Measurements from ENCODE around the gene DLG5. TPM values are rescaled to one million over a fixed set of nuclear protein-coding genes. Genes with fewer than 3 reads are reported as not detected.
A peak's percentile ranks its signal among the peaks of the same experiment; 100 is the strongest.

The DLG5 gene
- total and polyA plus RNA-seq, 5 donors, result 6.6 to 14.3 (median 11.9) TPM

- Histone ChIP-seq H3K4me1 (ENCODE audit: control insufficient read depth, insufficient read depth, low read length) (peaks cover 11% of the 10 kb centered on the region), H3K4me3 (ENCODE audit: low read length) (no peak overlapping the region), H3K27me3 (ENCODE audit: control insufficient read depth, insufficient read depth) (no peaks in the 10 kb centered on the region), H3K9me3 (ENCODE audit: control insufficient read depth, low read length) (no peaks in the 10 kb centered on the region), H3K27ac (ENCODE audit: low read length) (no peak overlapping the region)
- DNase-seq, result no peak
- ATAC-seq, result peak; percentile 20 to 59
- 51% methylated on average over 6 of the region's 6 CpGs for WGBS
- intact Hi-C loops (cut with DNase I), result no loop called here
Measured at GRCh38 chr10:77901743-77902142, 24.8 kb downstream of the DLG5 start.

- no peaks in the 10 kb centered on the region for H3K9me3 ChIP-seq (ENCODE audit: control insufficient read depth, low read length)
- no peaks in the 10 kb centered on the region for H3K27me3 ChIP-seq (ENCODE audit: control insufficient read depth, insufficient read depth)
- intact Hi-C loops (cut with DNase I), result no loop called here
- WGBS, result 47% methylated on average over 4 of the region's 4 CpGs
- H3K4me1 ChIP-seq (ENCODE audit: control insufficient read depth, insufficient read depth, low read length), result peaks cover 11% of the 10 kb centered on the region
- H3K27ac ChIP-seq (ENCODE audit: low read length), result no peak overlapping the region
- ATAC-seq (no peak), DNase-seq (no peak)
- H3K4me3 ChIP-seq (ENCODE audit: low read length), result no peak overlapping the region
Measured at GRCh38 chr10:77899690-77900089, 26.9 kb downstream of the DLG5 start.

- H3K4me3 ChIP-seq (ENCODE audit: low read length), result no peak overlapping the region
- no peaks in the 10 kb centered on the region for H3K9me3 ChIP-seq (ENCODE audit: control insufficient read depth, low read length)
- peaks cover 11% of the 10 kb centered on the region for H3K4me1 ChIP-seq (ENCODE audit: control insufficient read depth, insufficient read depth, low read length)
- no peaks in the 10 kb centered on the region for H3K27me3 ChIP-seq (ENCODE audit: control insufficient read depth, insufficient read depth)
- ATAC-seq (peak; percentile 40 to 41), DNase-seq (no peak)
- intact Hi-C loops (cut with DNase I), result no loop called here
- H3K27ac ChIP-seq (ENCODE audit: low read length), result no peak overlapping the region
- WGBS, result 62% methylated on average over 4 of the region's 4 CpGs
Measured at GRCh38 chr10:77899080-77899477, 27.5 kb downstream of the DLG5 start.

GRCh38 chr10:77898323-77899079, 28.1 kb downstream of the DLG5 start:
- Histone ChIP-seq H3K9me3 (ENCODE audit: control insufficient read depth, low read length) (no peaks in the 10 kb centered on the region), H3K27me3 (ENCODE audit: control insufficient read depth, insufficient read depth) (no peaks in the 10 kb centered on the region), H3K4me3 (ENCODE audit: low read length) (no peak overlapping the region), H3K27ac (ENCODE audit: low read length) (no peak overlapping the region), H3K4me1 (ENCODE audit: control insufficient read depth, insufficient read depth, low read length) (peaks cover 11% of the 10 kb centered on the region)
- ATAC-seq (peak; percentile 48 to 53), DNase-seq (peak in 1 of 3 donors; percentile 61)
- 52% methylated on average over 19 of the region's 19 CpGs for WGBS
- intact Hi-C loops (cut with DNase I), result no loop called here

DNA sequence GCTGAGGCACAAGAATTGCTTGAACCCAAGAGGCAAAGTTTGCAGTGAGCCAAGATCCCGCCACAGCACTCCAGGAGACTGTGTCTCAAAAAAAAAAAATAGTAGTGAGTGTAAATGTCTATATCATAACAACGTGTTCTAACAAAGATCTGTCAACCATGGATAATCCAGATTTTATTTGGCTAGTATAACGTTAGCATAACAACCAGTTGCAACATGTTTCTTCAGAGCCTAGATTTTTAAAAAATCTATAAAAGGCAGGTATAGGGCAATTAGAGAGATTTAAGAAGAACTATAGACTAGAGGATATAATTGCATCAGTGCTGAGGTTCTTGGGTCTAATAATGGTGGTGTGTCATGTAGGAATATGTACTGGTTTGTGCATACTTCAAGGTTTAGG, 30.5 kb downstream of the DLG5 start:
- DNase-seq, result no peak
- no peaks in the 10 kb centered on the region for H3K9me3 ChIP-seq (ENCODE audit: control insufficient read depth, low read length)
- intact Hi-C loops (cut with DNase I), result no loop called here
- no peak overlapping the region for H3K27ac ChIP-seq (ENCODE audit: low read length)
- 87% methylated on average over 3 of the region's 3 CpGs for WGBS
- peaks cover 11% of the 10 kb centered on the region for H3K4me1 ChIP-seq (ENCODE audit: control insufficient read depth, insufficient read depth, low read length)
- no peaks in the 10 kb centered on the region for H3K27me3 ChIP-seq (ENCODE audit: control insufficient read depth, insufficient read depth)
- H3K4me3 ChIP-seq (ENCODE audit: low read length), result no peak overlapping the region
- no peak for ATAC-seq

- intact Hi-C loops (cut with DNase I), result no loop called here
- Histone ChIP-seq H3K4me1 (ENCODE audit: control insufficient read depth, insufficient read depth, low read length) (peaks cover 6% of the 10 kb centered on the region), H3K9me3 (ENCODE audit: control insufficient read depth, low read length) (no peaks in the 10 kb centered on the region), H3K27me3 (ENCODE audit: control insufficient read depth, insufficient read depth) (no peaks in the 10 kb centered on the region), H3K27ac (ENCODE audit: low read length) (no peak overlapping the region), H3K4me3 (ENCODE audit: low read length) (no peak overlapping the region)
- WGBS, result 78% methylated on average over 3 of the region's 3 CpGs
- ATAC-seq (no peak), DNase-seq (no peak)
Measured at GRCh38 chr10:77894058-77894457, 32.5 kb downstream of the DLG5 start.

DNA sequence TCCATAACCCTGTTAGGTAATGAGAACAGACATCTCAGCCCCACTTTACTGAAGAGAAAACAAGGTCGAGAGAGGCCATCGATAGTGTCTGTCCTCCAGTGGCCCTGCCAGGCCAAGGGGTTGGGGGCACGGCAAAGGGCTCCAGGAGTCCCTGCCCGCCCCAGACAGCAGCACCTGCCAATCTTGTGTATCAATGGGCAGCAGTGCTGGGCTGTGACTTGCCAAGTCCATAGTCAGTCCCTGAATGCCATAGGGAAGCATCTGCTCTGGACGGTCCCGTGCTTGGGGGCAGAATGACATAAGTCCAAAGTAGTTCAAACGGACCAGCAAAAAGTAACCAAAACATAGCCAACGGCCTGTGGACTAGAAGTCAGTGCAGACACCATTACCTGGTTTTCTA, 33.2 kb downstream of the DLG5 start:
- 89% methylated on average over 8 of the region's 8 CpGs for WGBS
- peaks cover 4% of the 10 kb centered on the region for H3K4me1 ChIP-seq (ENCODE audit: control insufficient read depth, insufficient read depth, low read length)
- H3K27ac ChIP-seq (ENCODE audit: low read length), result no peak overlapping the region
- H3K4me3 ChIP-seq (ENCODE audit: low read length), result no peak overlapping the region
- no peaks in the 10 kb centered on the region for H3K27me3 ChIP-seq (ENCODE audit: control insufficient read depth, insufficient read depth)
- H3K9me3 ChIP-seq (ENCODE audit: control insufficient read depth, low read length), result no peaks in the 10 kb centered on the region
- intact Hi-C loops (cut with DNase I), result no loop called here
- ATAC-seq, result no peak
- DNase-seq, result no peak

GRCh38 chr10:77892761-77893160, 33.8 kb downstream of the DLG5 start:
- intact Hi-C loops (cut with DNase I), result no loop called here
- H3K27ac ChIP-seq (ENCODE audit: low read length), result no peak overlapping the region
- no peak overlapping the region for H3K4me3 ChIP-seq (ENCODE audit: low read length)
- H3K27me3 ChIP-seq (ENCODE audit: control insufficient read depth, insufficient read depth), result no peaks in the 10 kb centered on the region
- H3K9me3 ChIP-seq (ENCODE audit: control insufficient read depth, low read length), result no peaks in the 10 kb centered on the region
- no peak for DNase-seq
- ATAC-seq, result no peak
- peaks cover 9% of the 10 kb centered on the region for H3K4me1 ChIP-seq (ENCODE audit: control insufficient read depth, insufficient read depth, low read length)
- 80% methylated on average over 5 of the region's 5 CpGs for WGBS

- no peak overlapping the region for H3K27ac ChIP-seq (ENCODE audit: low read length)
- DNase-seq (no peak), ATAC-seq (no peak)
- H3K4me1 ChIP-seq (ENCODE audit: control insufficient read depth, insufficient read depth, low read length), result peaks cover 11% of the 10 kb centered on the region
- H3K9me3 ChIP-seq (ENCODE audit: control insufficient read depth, low read length), result no peaks in the 10 kb centered on the region
- no peak overlapping the region for H3K4me3 ChIP-seq (ENCODE audit: low read length)
- WGBS, result 65% methylated on average over 8 of the region's 8 CpGs
- intact Hi-C loops (cut with DNase I), result no loop called here
- no peaks in the 10 kb centered on the region for H3K27me3 ChIP-seq (ENCODE audit: control insufficient read depth, insufficient read depth)
Measured at GRCh38 chr10:77892021-77892739, 34.4 kb downstream of the DLG5 start.

- Histone ChIP-seq H3K27ac (ENCODE audit: low read length) (no peak overlapping the region), H3K27me3 (ENCODE audit: control insufficient read depth, insufficient read depth) (no peaks in the 10 kb centered on the region), H3K9me3 (ENCODE audit: control insufficient read depth, low read length) (no peaks in the 10 kb centered on the region), H3K4me1 (ENCODE audit: control insufficient read depth, insufficient read depth, low read length) (peaks cover 14% of the 10 kb centered on the region), H3K4me3 (ENCODE audit: low read length) (no peak overlapping the region)
- intact Hi-C loops (cut with DNase I), result no loop called here
- ATAC-seq (no peak), DNase-seq (no peak)
- WGBS, result 85% methylated on average over 7 of the region's 7 CpGs
Measured at GRCh38 chr10:77890097-77890496, 36.5 kb downstream of the DLG5 start.

- ATAC-seq (peak; percentile 45 to 62), DNase-seq (peak in 2 of 3 donors; percentile 59 to 64)
- H3K4me1 ChIP-seq (ENCODE audit: control insufficient read depth, insufficient read depth, low read length), result peaks cover 14% of the 10 kb centered on the region
- intact Hi-C loops (cut with DNase I), result no loop called here
- no peak overlapping the region for H3K27ac ChIP-seq (ENCODE audit: low read length)
- no peaks in the 10 kb centered on the region for H3K9me3 ChIP-seq (ENCODE audit: control insufficient read depth, low read length)
- WGBS, result 64% methylated on average over 8 of the region's 8 CpGs
- no peaks in the 10 kb centered on the region for H3K27me3 ChIP-seq (ENCODE audit: control insufficient read depth, insufficient read depth)
- H3K4me3 ChIP-seq (ENCODE audit: low read length), result no peak overlapping the region
Measured at GRCh38 chr10:77889277-77889903, 37.2 kb downstream of the DLG5 start.

All from right cardiac atrium (tissue), 5 donors.